Subcutaneous adipose tissue (tissue), 4 donors: ENCODE measurements around the gene ZBTB44. TPM values are rescaled to one million over a fixed set of nuclear protein-coding genes. Genes with fewer than 3 reads are reported as not detected.

Experiments used
- total RNA-seq, 4 donors: library from RNA; depleted of rRNA; stranded (reverse); fragments of >200 nt; gene quantifications; one replicate each; pipeline ENCODE4 v1.1.0, GENCODE V29; 2016
- TF ChIP-seq, protein P1 (sequence below): fragments of 450-650 bp; IDR thresholded peaks from one replicate; pipeline ENCODE4 v1.5.1; 2016; ENCODE audit warnings: low read depth, mild to moderate bottlenecking, control low read depth, antibody characterized with exemption, moderate library complexity

Gene ZBTB44
- total RNA-seq, 4 donors from 2014 or later, result 64.3 to 87.6 (median 71.6) TPM

DNA sequence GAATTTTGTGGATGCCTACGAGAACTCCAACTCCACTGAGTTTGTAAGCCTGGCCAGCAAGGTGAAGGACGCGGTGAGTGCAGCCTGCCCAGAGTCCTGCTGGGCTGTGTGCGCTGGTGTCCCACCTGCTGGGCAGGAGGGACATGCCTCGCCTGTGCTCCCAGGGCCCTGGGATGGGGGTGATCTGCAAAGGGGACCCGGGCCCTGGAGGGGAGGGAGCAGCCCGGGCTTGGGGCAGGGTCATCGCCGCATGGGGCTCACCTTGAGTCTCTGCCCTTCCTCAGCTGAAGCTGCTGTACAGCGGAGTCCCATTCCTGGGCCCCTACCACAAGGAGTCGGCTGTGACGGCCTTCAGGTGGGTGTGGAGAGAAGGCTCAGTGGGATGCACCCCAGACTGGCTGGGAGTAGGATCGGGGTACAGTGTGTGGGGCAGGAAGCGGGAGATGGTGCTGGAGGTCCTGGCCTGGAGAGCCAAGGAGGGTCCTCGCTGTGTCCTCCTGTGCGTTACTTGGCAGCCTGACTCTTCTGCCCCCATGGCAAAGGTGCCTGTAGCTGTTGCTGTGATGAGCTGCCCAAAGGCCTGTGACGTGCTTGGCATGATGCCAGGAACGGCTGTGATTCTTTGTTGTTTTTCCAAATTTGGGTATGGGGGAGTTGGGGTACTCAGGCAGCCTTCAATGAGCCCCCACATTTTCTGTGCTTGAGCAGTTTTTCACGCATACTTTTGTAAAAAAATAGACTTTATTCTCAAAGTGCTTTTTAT lies 126.0 kb downstream of the ZBTB44 start:
- TF ChIP-seq, protein P1, sequence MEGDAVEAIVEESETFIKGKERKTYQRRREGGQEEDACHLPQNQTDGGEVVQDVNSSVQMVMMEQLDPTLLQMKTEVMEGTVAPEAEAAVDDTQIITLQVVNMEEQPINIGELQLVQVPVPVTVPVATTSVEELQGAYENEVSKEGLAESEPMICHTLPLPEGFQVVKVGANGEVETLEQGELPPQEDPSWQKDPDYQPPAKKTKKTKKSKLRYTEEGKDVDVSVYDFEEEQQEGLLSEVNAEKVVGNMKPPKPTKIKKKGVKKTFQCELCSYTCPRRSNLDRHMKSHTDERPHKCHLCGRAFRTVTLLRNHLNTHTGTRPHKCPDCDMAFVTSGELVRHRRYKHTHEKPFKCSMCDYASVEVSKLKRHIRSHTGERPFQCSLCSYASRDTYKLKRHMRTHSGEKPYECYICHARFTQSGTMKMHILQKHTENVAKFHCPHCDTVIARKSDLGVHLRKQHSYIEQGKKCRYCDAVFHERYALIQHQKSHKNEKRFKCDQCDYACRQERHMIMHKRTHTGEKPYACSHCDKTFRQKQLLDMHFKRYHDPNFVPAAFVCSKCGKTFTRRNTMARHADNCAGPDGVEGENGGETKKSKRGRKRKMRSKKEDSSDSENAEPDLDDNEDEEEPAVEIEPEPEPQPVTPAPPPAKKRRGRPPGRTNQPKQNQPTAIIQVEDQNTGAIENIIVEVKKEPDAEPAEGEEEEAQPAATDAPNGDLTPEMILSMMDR, result no peak

DNA sequence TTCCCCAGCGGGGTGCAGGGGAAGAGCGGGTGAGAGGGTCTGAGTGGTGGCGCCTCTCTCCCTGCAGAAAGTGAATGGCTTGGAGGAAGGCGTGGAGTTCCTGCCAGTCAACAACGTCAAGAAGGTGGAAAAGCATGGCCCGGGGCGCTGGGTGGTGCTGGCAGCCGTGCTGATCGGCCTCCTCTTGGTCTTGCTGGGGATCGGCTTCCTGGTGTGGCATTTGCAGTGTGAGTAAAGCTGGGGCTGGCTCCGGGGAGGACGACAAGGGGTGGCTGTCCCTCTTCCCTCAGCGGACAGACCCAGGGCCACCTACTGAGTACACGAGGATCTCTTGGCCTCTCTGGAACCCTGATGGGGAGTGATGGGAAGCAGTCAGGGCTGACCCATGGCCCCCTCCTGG lies 126.7 kb downstream of the ZBTB44 start:
- TF ChIP-seq, protein P1, result no peak

DNA sequence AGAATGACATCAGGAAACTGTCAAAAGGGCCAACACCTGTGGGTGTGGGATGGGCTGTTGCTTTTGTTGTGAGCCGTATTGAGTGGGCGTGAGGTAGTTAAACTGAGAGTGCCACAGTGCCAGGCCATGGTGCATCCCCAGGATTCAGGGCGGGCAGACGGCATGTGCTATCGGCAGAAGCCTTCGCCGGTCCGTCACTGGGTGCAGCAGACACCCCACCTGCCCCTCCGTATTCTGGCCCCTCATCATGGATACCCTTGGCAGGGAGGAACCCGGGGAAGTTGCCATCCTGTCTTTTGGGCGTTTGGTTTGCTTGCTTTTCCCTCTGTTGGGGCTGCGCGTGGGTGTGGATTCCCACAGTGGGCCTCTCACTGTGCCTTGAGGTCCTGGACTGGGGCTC lies 127.6 kb downstream of the ZBTB44 start:
- TF ChIP-seq, protein P1, result no peak

DNA sequence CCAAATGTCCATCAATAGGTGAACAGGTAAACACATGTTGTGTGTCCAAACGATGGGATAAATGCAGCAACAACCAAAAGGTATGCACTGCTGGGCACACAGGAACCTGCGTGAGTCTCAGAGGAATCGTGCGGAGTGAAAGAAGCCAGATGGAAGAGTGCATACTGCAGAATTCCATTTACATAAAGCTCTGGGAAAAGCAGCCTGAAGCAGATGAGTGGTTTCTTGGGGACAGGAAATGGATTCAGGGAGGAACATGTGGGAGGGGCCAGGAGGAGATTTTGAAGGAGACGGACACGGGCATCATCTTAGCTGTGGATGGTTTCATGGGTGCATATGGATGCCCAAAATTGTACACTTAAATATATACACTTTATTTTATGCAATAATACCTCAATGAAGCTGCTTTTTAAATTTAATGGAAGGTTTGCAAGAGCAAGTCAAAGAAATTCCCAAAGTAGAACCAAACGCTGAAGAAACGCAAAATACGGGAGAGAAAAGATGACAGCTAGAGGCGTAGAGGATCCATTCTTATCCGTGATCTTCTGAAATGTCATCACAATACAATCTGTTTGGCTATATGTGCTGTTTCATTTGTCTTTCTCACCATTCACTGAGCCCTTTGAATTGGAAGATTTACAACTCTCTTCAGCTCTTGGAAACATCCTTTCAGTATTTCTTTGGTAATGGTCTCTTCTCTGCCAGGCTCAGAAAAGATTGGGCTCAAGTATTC lies 130.7 kb downstream of the ZBTB44 start:
- TF ChIP-seq, protein P1, result no peak

DNA sequence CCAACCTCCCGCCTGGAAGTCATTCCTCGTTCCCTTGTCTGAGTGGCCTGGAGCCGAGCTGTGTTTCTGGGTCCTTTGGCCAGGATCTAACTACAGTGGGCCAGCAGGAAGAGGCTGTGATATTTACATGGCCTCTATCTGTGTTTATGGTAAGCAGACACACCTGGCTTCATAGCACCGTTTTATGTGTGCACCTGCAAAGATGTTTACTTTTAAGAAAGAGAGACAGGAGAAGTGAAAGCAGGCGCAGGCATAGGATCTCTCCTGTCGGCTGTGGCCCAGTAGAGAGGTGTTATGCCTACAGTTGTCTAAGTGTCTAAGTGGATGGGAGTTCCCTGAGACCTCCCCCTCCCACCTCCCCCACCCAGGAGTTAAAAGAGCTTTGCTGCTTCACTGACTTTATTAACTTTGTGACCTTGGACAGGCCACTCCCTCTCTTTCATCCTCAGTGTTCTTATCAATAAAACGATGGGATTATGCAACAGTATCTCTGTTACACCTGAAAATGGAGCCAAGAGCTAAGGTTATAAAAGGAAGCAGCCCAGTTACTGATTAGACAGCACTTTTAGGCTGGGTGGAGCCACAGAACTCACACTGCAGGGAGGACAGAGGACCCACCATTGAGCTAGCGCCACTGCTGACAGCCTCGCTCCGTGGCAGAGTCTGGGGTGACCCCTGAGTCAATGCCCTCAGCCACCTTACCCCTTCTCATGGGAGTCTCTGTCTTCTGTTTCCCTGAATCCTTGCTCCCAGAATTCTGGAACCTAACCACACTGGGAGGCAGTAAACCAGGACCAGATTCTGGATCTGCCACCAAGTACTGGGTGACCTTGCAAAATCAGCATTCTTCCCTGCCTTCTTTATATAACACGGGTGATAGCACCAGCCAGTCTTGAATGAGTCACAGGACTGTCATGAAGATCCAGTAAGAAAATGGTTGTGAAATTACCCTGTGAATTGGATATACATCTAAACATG lies 133.1 kb downstream of the ZBTB44 start:
- TF ChIP-seq, protein P1, result no peak

DNA sequence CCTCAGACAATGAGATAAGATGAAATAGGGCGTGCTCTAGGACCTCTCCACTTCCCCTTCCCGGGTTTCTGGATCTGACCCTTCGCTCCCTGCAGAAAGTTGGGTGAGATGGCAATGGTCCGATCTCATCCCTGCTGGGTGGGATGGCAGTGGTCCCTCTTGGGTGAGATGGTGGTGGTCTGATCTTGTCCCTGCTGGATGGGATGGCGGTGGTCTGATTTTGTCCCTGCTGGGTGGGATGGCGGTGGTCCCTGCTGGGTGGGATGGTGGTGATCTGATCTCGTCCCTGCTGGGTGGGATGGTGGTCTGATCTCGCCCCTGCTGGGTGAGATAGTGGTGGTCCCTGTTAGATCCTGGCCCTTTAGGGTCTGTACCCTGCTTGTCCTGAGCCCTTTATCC lies 133.8 kb downstream of the ZBTB44 start:
- TF ChIP-seq, protein P1, result no peak
